HG02938 (cell line): Measurements from ENCODE around the gene GPATCH2L.

Experiments used
- ATAC-seq: cut with Tn5 transposase; IDR thresholded peaks from one replicate; pipeline ENCODE4 v1.9.1; 2021; ENCODE audit warnings: mild to moderate bottlenecking, moderate library complexity; ENCODE audit not compliant: unreplicated experiment

Gene GPATCH2L

GRCh38 chr14:76252471-76252870, 100.7 kb downstream of the GPATCH2L start:
- no peak for ATAC-seq

GRCh38 chr14:76253111-76253510, 101.4 kb downstream of the GPATCH2L start:
- no peak for ATAC-seq

DNA sequence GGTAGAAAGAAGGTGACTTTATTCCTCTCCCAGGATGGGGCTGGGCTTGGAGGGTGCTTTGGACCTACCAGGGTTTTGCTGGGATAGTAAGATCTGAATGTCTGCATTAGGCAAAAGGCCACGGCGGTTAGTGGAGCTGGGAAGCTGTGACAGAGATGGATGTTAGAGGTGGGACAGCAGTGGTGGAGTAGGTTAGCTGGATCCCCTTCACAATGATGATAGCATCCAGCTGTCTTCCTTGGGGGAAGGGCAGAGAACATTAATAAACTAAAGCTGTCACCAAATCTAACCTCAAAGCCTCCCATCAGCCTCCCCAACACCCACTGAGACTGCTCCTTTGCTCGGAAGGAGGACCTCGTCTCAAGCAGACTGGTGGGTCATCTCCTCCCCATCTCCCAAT, 104.8 kb downstream of the GPATCH2L start:
- no peak for ATAC-seq

GRCh38 chr14:76257111-76257803, 105.5 kb downstream of the GPATCH2L start:
- no peak for ATAC-seq

- no peak for ATAC-seq
These were observed 106.2 kb downstream of the GPATCH2L start for GRCh38 chr14:76257842-76258397.

GRCh38 chr14:76259029-76259735, 107.5 kb downstream of the GPATCH2L start:
- ATAC-seq: no peak

GRCh38 chr14:76260749-76261148, 109.0 kb downstream of the GPATCH2L start:
- no peak for ATAC-seq

- ATAC-seq: no peak
These were observed 109.7 kb downstream of the GPATCH2L start for GRCh38 chr14:76261371-76261811.

- ATAC-seq: no peak
These were observed 110.9 kb downstream of the GPATCH2L start for GRCh38 chr14:76262641-76263040.
